RWPE1 (cell line): ENCODE data around the gene DMD.

Source experiments
- CTCF ChIA-PET: fragments of 350-600 bp; sonication (Branson Sonifier 250); formaldehyde crosslinking; extraction: SDS; loops from one replicate; lab custom pipeline; 2021; lab: Yijun Ruan, JAX
- POLR2A ChIA-PET: fragments of 400-600 bp; formaldehyde crosslinking; extraction: SDS; loops from one replicate; lab custom pipeline; 2020; ENCODE audit warnings: antibody characterized with exemption; ENCODE audit not compliant: low non-redundant PET; lab: Yijun Ruan, JAX
- DNase-seq: peaks from one replicate; pipeline ENCODE4 v3.0.0; 2012; ENCODE audit warnings: low spot score
- H3K27ac ChIP-seq: fragments of 450-650 bp; 2 replicates; pipeline ENCODE4 v1.5.1; 2017
- TF ChIP-seq, protein P1 (sequence below): fragments of 450-650 bp; conservative IDR thresholded peaks from 2 replicates; pipeline ENCODE4 v1.5.1; 2017; ENCODE audit warnings: low read depth, mild to moderate bottlenecking

DMD gene

DNA sequence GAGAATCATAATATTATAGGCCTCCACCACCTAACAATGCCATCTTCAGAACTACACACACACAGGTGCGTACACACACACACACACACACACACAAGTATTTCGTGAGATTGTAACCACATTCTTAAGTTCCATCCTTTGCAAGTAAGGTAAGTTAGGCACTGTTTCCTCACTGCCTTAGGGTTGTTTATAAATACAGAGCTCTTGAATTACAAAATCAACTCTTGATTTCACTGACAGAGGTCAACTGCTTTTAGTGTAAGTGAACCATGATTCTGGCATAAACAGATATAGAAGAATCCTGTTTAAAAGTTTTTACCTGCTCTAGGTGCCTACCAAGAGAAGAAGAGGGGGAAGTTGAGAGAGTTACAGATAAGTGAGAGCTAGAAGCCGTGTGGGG lies 166.1 kb downstream of the DMD start:
- ChIA-PET CTCF (no interaction called here), POLR2A (no interaction called here)
- no peak overlapping the region for H3K27ac ChIP-seq
- DNase-seq, result no peak
- TF ChIP-seq, protein P1, sequence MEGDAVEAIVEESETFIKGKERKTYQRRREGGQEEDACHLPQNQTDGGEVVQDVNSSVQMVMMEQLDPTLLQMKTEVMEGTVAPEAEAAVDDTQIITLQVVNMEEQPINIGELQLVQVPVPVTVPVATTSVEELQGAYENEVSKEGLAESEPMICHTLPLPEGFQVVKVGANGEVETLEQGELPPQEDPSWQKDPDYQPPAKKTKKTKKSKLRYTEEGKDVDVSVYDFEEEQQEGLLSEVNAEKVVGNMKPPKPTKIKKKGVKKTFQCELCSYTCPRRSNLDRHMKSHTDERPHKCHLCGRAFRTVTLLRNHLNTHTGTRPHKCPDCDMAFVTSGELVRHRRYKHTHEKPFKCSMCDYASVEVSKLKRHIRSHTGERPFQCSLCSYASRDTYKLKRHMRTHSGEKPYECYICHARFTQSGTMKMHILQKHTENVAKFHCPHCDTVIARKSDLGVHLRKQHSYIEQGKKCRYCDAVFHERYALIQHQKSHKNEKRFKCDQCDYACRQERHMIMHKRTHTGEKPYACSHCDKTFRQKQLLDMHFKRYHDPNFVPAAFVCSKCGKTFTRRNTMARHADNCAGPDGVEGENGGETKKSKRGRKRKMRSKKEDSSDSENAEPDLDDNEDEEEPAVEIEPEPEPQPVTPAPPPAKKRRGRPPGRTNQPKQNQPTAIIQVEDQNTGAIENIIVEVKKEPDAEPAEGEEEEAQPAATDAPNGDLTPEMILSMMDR, result no peak

DNA sequence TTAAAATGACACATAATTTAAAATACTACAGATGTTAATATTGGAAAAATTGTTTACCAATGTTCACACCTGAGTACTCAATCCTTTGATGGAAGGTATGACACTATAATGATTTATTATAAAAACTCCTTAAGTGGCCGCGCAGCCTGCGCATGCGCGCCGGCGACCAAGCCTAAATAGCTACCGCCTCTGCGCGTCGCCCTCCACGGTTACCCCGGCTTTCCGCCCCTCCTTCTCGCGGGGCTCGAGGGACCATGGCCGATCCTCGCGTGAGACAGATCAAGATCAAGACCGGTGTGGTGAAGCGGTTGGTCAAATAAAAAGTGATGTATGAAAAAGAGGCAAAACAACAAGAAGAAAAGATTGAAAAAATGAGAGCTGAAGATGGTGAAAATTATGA lies 170.2 kb downstream of the DMD start:
- POLR2A ChIA-PET, result no interaction called here
- no peak for DNase-seq
- CTCF ChIA-PET, result no interaction called here
- H3K27ac ChIP-seq, result no peak overlapping the region
- TF ChIP-seq, protein P1, result no peak

DNA sequence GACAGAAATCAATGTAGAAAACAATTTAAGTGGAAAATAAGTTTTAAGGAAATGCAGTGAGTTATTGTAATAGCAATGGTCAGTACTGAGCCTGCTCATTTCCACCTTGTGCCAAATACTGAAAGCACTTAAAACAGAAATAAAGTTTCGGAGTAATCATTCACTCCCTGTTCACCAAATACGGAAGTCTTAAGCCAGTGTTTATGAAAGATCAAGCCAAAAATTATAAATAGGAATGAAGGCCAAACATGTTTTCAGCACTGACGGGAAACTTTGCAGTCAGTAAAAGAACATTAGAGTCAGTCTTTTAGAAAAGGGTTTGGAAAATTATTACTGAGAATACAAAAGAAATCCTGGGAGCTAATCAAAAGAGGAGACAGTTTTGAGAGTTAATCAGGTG lies 178.6 kb downstream of the DMD start:
- no peak overlapping the region for H3K27ac ChIP-seq
- TF ChIP-seq, protein P1, result no peak
- no peak for DNase-seq
- CTCF ChIA-PET, result no interaction called here
- POLR2A ChIA-PET, result no interaction called here

DNA sequence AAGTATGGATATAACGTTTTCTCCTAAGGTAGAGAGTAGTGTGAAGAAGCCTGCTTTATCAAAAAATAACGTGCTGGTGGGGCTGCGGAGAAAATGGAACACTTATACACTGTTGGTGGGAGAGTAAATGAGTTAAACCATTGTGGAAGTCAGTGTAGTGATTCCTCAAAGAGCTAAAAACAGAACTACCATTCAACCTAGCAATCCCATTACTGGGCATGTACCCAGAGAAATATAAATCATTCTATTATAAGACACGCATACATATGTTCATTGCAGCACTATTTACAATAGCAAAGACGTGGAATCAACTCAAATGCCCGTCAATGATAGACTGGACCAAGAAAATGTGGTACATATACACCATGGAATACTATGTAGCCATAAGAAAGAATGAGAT lies 196.4 kb downstream of the DMD start:
- CTCF ChIA-PET, result no interaction called here
- no peak overlapping the region for H3K27ac ChIP-seq
- POLR2A ChIA-PET, result no interaction called here
- TF ChIP-seq, protein P1, result no peak
- DNase-seq, result no peak

DNA sequence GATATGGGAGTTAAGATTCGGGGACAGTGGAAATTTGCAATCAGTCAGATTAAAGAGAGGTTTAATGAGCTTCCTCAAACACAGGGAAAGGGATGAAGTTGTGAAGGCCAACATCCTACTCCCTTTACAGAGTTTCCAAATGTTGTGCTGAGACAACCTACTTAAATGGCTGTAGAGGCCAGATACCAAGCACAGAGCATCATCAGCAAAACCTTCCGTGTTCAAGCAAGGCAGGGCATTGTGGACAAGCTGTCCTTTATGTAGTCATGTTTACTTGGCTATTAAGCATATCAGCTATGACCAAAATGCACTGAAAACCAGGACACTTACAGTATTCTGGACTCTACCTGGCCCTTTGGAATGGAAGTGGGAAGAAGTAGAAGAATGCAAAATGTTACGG lies 197.3 kb downstream of the DMD start:
- no peak overlapping the region for H3K27ac ChIP-seq
- POLR2A ChIA-PET, result no interaction called here
- CTCF ChIA-PET, result no interaction called here
- DNase-seq, result no peak
- TF ChIP-seq, protein P1, result no peak

DNA sequence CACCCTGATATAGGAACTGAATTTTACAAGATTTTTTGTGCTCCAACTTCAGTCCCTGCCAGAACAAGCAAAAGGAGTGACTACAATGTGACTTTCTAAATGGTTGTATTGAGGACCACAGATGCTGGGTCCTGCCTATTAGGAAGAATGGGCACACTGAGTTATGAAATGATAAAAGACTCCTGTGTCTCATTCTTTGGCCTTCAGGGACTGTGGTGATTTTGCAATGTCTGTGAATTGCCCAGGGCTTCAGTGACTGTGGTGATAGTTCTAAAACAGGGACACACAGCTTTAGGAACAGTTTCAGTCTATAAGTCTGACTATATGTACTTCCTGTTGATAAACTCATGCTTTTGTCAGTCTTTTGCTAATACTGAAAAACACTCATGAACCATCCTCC lies 210.2 kb downstream of the DMD start:
- ChIA-PET CTCF (no interaction called here), POLR2A (no interaction called here)
- H3K27ac ChIP-seq, result no peak overlapping the region
- TF ChIP-seq, protein P1, result no peak
- no peak for DNase-seq

DNA sequence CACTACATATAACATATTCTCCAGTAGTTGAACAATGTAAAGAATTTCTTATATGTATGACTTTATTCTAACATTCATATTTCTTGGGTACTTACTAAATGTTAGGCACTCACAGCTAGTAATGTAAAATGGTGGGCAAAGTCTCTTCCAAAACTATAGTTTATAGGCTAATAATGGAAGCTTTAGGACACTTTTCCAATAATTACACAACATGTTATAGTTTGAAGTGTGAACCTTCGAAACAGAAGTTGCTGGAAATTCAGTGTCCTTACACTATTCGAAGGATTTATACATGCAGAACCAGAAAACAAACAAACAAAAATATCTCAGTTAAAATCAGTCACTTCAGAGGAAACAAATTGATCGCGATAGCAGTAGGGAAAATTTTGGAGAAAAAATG lies 212.6 kb downstream of the DMD start:
- H3K27ac ChIP-seq, result no peak overlapping the region
- no peak for DNase-seq
- TF ChIP-seq, protein P1, result no peak
- CTCF ChIA-PET, result no interaction called here
- POLR2A ChIA-PET, result no interaction called here
